HepG2 (cell line): ENCODE data around the gene GRM6. TPM values are rescaled to one million over a fixed set of nuclear protein-coding genes. Genes with fewer than 3 reads are reported as not detected.

Experiments used
- BRCA1 ChIP-seq: sonication (generic); formaldehyde crosslinking; IDR thresholded peaks from 2 replicates; pipeline ENCODE4 v1.4.0; 2020; ENCODE audit warnings: missing genetic modification reagents
- CHCHD3 ChIP-seq: sonication (generic); formaldehyde crosslinking; IDR thresholded peaks from 2 replicates; pipeline ENCODE4 v1.8.0; 2022; ENCODE audit warnings: mild to moderate bottlenecking, missing genetic modification reagents, moderate library complexity
- ETV6 ChIP-seq: sonication (generic); formaldehyde crosslinking; conservative IDR thresholded peaks from 2 replicates; pipeline ENCODE4 v1.4.0; 2020; ENCODE audit warnings: missing genetic modification reagents
- EZH2 ChIP-seq: conservative IDR thresholded peaks from 2 replicates; pipeline ENCODE4 v1.6.1; 2012; ENCODE audit warnings: mild to moderate bottlenecking, low read depth, low read length, moderate library complexity
- GABPB1 ChIP-seq: IDR thresholded peaks from 2 replicates; pipeline ENCODE4 v1.6.1; 2016; ENCODE audit warnings: mild to moderate bottlenecking, missing genetic modification reagents, moderate library complexity, missing compliant biosample characterization
- HCFC1 ChIP-seq: fragments of 150-350 bp; IDR thresholded peaks from 2 replicates; pipeline ENCODE4 v1.6.1; 2014; ENCODE audit warnings: low read depth, low read length
- HMGA1 ChIP-seq: sonication (generic); formaldehyde crosslinking; conservative IDR thresholded peaks from 2 replicates; pipeline ENCODE4 v1.4.0; 2020; ENCODE audit warnings: missing genetic modification reagents
- HOXA3 ChIP-seq: sonication (generic); formaldehyde crosslinking; IDR thresholded peaks from 2 replicates; pipeline ENCODE4 v1.5.0; 2020; ENCODE audit warnings: missing genetic modification reagents
- HOXA7 ChIP-seq: sonication (generic); formaldehyde crosslinking; IDR thresholded peaks from 2 replicates; pipeline ENCODE4 v1.8.1; 2022; ENCODE audit warnings: mild to moderate bottlenecking, missing genetic modification reagents, moderate library complexity
- KLF6 ChIP-seq: IDR thresholded peaks from 2 replicates; pipeline ENCODE4 v1.8.0; 2016; ENCODE audit warnings: missing biosample characterization, missing genetic modification reagents
- MBNL3 ChIP-seq: fragments of 250-450 bp; sonication (Bioruptor Pico); conservative IDR thresholded peaks from 2 replicates; pipeline ENCODE4 v1.8.0; 2022; ENCODE audit warnings: mild to moderate bottlenecking, inconsistent platforms
- MTA1 ChIP-seq: sonication (generic); formaldehyde crosslinking; IDR thresholded peaks from 2 replicates; pipeline ENCODE4 v1.4.0; 2020; ENCODE audit warnings: missing genetic modification reagents, mild to moderate bottlenecking, borderline replicate concordance
- MTERF4 ChIP-seq: sonication (generic); formaldehyde crosslinking; IDR thresholded peaks from 2 replicates; pipeline ENCODE4 v1.8.0; 2023; ENCODE audit warnings: mild to moderate bottlenecking, missing genetic modification reagents
- MXD3 ChIP-seq: IDR thresholded peaks from 2 replicates; pipeline ENCODE4 v1.6.1; 2016; ENCODE audit warnings: mild to moderate bottlenecking, missing biosample characterization, missing genetic modification reagents
- NFE2 ChIP-seq: sonication (generic); formaldehyde crosslinking; IDR thresholded peaks from 2 replicates; pipeline ENCODE4 v1.4.0; 2020; ENCODE audit warnings: missing genetic modification reagents
- NFYC ChIP-seq: IDR thresholded peaks from 2 replicates; pipeline ENCODE4 v1.6.1; 2016; ENCODE audit warnings: missing genetic modification reagents, missing compliant biosample characterization
- REPIN1 ChIP-seq: sonication (generic); formaldehyde crosslinking; IDR thresholded peaks from 2 replicates; pipeline ENCODE4 v1.8.0; 2022; ENCODE audit warnings: missing genetic modification reagents, low read depth, mild to moderate bottlenecking, borderline replicate concordance
- SSRP1 ChIP-seq: IDR thresholded peaks from 2 replicates; pipeline ENCODE4 v1.6.1; 2016; ENCODE audit warnings: control low read depth
- YY1 ChIP-seq: IDR thresholded peaks from 2 replicates; pipeline ENCODE4 v1.6.1; 2011; ENCODE audit warnings: low read length, low read depth, moderate library complexity, mild to moderate bottlenecking; ENCODE audit not compliant: insufficient read depth, insufficient replicate concordance
- ZBTB46 ChIP-seq: sonication (generic); formaldehyde crosslinking; IDR thresholded peaks from 2 replicates; pipeline ENCODE4 v1.4.0; 2020; ENCODE audit warnings: mild to moderate bottlenecking, missing genetic modification reagents, borderline replicate concordance
- ZC3H13 ChIP-seq: sonication (generic); formaldehyde crosslinking; IDR thresholded peaks from 2 replicates; pipeline ENCODE4 v1.8.1; 2023; ENCODE audit warnings: mild to moderate bottlenecking, missing genetic modification reagents, moderate library complexity
- ZNF3 ChIP-seq: IDR thresholded peaks from 2 replicates; pipeline ENCODE4 v1.7.0; 2017; ENCODE audit warnings: inconsistent platforms
- ZNF367 ChIP-seq: sonication (generic); formaldehyde crosslinking; IDR thresholded peaks from 2 replicates; pipeline ENCODE4 v1.4.0; 2020; ENCODE audit warnings: missing genetic modification reagents, borderline replicate concordance
- ZNF382 ChIP-seq: sonication (generic); formaldehyde crosslinking; IDR thresholded peaks from 2 replicates; pipeline ENCODE4 v1.5.0; 2020; ENCODE audit warnings: missing genetic modification reagents, mild to moderate bottlenecking, borderline replicate concordance
- ZNF546 ChIP-seq: sonication (generic); formaldehyde crosslinking; conservative IDR thresholded peaks from 2 replicates; pipeline ENCODE4 v1.8.1; 2023; ENCODE audit warnings: mild to moderate bottlenecking, missing genetic modification reagents
- ZNF777 ChIP-seq: sonication (generic); formaldehyde crosslinking; IDR thresholded peaks from 2 replicates; pipeline ENCODE4 v1.4.0; 2020; ENCODE audit warnings: missing genetic modification reagents
- ZSCAN21 ChIP-seq: sonication (generic); formaldehyde crosslinking; IDR thresholded peaks from 2 replicates; pipeline ENCODE4 v1.8.0; 2022; ENCODE audit warnings: mild to moderate bottlenecking, missing genetic modification reagents, moderate library complexity, borderline replicate concordance
- polyA plus RNA-seq, 8 experiments: library from polyadenylated mRNA; depleted of rRNA in 3 of 8; stranded (reverse) in 7 of 8; unstranded in 1 of 8; fragments of >200 nt; fragmentation: Illumina TruSeq in 4 of 8; extraction: Trizol in 4 of 8; gene quantifications; 2 replicates each; pipeline versions ENCODE4 v1.2.1 to v1.2.3, GENCODE V29; 2011 to 2016; ENCODE audit warnings: low read depth in 4 of 8, missing spikeins in 1 of 8, mixed read lengths in 1 of 8; ENCODE audit not compliant: insufficient read depth in 1 of 8
- total RNA-seq, 5 experiments: library from RNA; depleted of rRNA; stranded (reverse); fragments of >200 nt; fragmentation: Illumina TruSeq; extraction: Trizol; gene quantifications; 2 replicates each; pipeline ENCODE4 v1.2.3, GENCODE V29; 2016; ENCODE audit warnings: low read depth in 1 of 5
- TF ChIP-seq, protein P1 (sequence below): sonication (generic); formaldehyde crosslinking; IDR thresholded peaks from 2 replicates; pipeline ENCODE4 v1.5.0; 2020; ENCODE audit warnings: missing genetic modification reagents

The GRM6 gene
- total and polyA plus RNA-seq, 2 of the 13 experiments (the other 11 are each of a cell fraction or from before 2014, with no cell fraction given), result not detected

DNA sequence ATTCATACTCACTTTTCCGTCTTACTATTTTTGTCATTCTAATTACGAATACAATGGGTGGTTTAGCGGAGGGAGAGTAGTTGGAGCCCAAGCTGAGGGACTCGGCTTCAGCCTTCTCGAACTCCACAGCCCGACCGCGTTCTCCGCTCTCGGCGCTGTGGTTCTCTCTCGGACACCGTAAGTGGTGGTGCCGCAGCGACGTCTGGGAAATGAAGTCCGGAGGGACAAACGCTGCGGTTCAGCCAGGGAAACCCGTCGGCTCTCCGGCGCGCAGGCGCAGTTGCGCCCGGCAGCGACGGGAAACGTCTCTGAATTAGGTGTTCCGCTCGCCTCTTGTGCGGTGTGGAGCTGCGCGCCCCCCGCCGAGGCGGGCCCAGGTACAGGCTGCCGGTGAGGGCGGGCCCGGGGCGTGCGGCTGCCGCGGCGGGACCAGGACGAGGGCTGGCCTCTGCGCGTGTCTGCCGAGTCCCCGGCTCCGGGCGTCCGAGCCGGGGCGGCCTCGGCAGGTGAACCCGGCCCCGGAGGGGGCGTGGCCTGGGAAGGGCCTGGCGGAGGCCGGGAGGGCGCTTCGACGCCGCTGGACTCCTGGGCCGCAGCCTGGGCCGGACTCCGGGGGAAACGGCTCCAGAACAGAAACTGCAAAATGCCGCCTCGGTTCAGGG, 28.5 kb upstream of the GRM6 start, which contains the start of gene ZNF879 (continued):
- TF ChIP-seq ZBTB46 (CRISPR knock-in tag), result no peak
- 0 out of 2 replicates have a peak, but pooled peaks have one; percentile 49 for TF ChIP-seq CHCHD3 (CRISPR knock-in tag)
- TF ChIP-seq HMGA1, result no peak
- no peak for TF ChIP-seq ETV6 (CRISPR knock-in tag)
- TF ChIP-seq YY1, result peak; percentile 34
- TF ChIP-seq GABPB1, result peak; percentile 77
- no peak for TF ChIP-seq MTERF4 (CRISPR knock-in tag)
- TF ChIP-seq, protein P1, sequence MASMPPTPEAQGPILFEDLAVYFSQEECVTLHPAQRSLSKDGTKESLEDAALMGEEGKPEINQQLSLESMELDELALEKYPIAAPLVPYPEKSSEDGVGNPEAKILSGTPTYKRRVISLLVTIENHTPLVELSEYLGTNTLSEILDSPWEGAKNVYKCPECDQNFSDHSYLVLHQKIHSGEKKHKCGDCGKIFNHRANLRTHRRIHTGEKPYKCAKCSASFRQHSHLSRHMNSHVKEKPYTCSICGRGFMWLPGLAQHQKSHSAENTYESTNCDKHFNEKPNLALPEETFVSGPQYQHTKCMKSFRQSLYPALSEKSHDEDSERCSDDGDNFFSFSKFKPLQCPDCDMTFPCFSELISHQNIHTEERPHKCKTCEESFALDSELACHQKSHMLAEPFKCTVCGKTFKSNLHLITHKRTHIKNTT (CRISPR knock-in tag), result no peak
- peak; percentile 19; the same call in 1 of the 2 replicates for TF ChIP-seq BRCA1
- no peak for TF ChIP-seq ZNF382 (CRISPR knock-in tag)
- no peak for TF ChIP-seq MBNL3
- TF ChIP-seq ZNF546 (CRISPR knock-in tag), result 0 out of 2 replicates have a peak, but pooled peaks have one; percentile 61
- no peak for TF ChIP-seq NFE2 (CRISPR knock-in tag)
- no peak for TF ChIP-seq EZH2
- TF ChIP-seq ZNF3, result no peak
- no peak for TF ChIP-seq KLF6 (CRISPR knock-in tag)
- TF ChIP-seq MXD3 (CRISPR knock-in tag), result no peak; the same call in 1 of the 2 replicates
- TF ChIP-seq ZNF777 (CRISPR knock-in tag), result peak; percentile 91
- no peak for TF ChIP-seq MTA1 (CRISPR knock-in tag)
- no peak for TF ChIP-seq NFYC
- no peak for TF ChIP-seq HOXA7
- TF ChIP-seq ZC3H13 (CRISPR knock-in tag), result 0 out of 2 replicates have a peak, but pooled peaks have one; percentile 22
- no peak for TF ChIP-seq REPIN1 (CRISPR knock-in tag)
- peak; percentile 89 for TF ChIP-seq HCFC1
- 0 out of 2 replicates have a peak, but pooled peaks have one; percentile 19 for TF ChIP-seq ZSCAN21 (CRISPR knock-in tag)
- TF ChIP-seq ZNF367, result no peak
- no peak for TF ChIP-seq SSRP1 (CRISPR knock-in tag)
- peak; percentile 43 for TF ChIP-seq HOXA3 (CRISPR knock-in tag)
